Measurements from ENCODE around the gene FMO5.
"Not testable (repeated sequence)": the region's sequence is repeated elsewhere in the genome, so short reads cannot be mapped to it uniquely, and the experiment has no call there.

Gene FMO5

GRCh38 chr1:147204080-147204479 lies 21.1 kb downstream of the FMO5 start:
- DNase-seq, result no peak

GRCh38 chr1:147202576-147202975 lies 22.6 kb downstream of the FMO5 start:
- no peak for DNase-seq

- DNase-seq, result no peak
Observed at GRCh38 chr1:147201786-147202185, 23.4 kb downstream of the FMO5 start.

GRCh38 chr1:147201276-147201675 lies 23.9 kb downstream of the FMO5 start:
- DNase-seq, result no peak

- DNase-seq, result not testable (repeated sequence)
Observed at GRCh38 chr1:147197324-147197723, 27.8 kb downstream of the FMO5 start.

- no peak for DNase-seq
Observed at GRCh38 chr1:147189514-147189913, 35.6 kb downstream of the FMO5 start.

- peak; percentile 45 for DNase-seq
Observed at GRCh38 chr1:147185432-147185831, 39.7 kb downstream of the FMO5 start.

- DNase-seq, result no peak
Observed at GRCh38 chr1:147177611-147178380, 47.3 kb downstream of the FMO5 start.

GRCh38 chr1:147172168-147173016 lies 52.7 kb downstream of the FMO5 start, which contains the start of gene PRKAB2:
Gene PRKAB2, minus strand, starts transcription at chr1:147172470. Its CDS starts 326 bp downstream, at chr1:147172144.
- peak; percentile 94 for DNase-seq

- DNase-seq, result no peak
Observed at GRCh38 chr1:147171399-147172167, 53.6 kb downstream of the FMO5 start.

- DNase-seq, result no peak
Observed at GRCh38 chr1:147169840-147170674, 55.1 kb downstream of the FMO5 start.

GRCh38 chr1:147169171-147169570 lies 56.0 kb downstream of the FMO5 start:
- DNase-seq, result no peak

GRCh38 chr1:147168626-147169058 lies 56.5 kb downstream of the FMO5 start:
- DNase-seq, result peak; percentile 21

- no peak for DNase-seq
Observed at GRCh38 chr1:147167365-147167764, 57.8 kb downstream of the FMO5 start.

GRCh38 chr1:147163019-147163418 lies 62.1 kb downstream of the FMO5 start:
- DNase-seq, result no peak

GRCh38 chr1:147162093-147162492 lies 63.0 kb downstream of the FMO5 start:
- DNase-seq, result no peak

GRCh38 chr1:147157116-147157515 lies 68.0 kb downstream of the FMO5 start:
- not testable (repeated sequence) for DNase-seq

- no peak for DNase-seq
Observed at GRCh38 chr1:147156642-147157041, 68.5 kb downstream of the FMO5 start.

GRCh38 chr1:147152772-147153171 lies 72.4 kb downstream of the FMO5 start:
- no peak for DNase-seq

GRCh38 chr1:147151244-147151643 lies 73.9 kb downstream of the FMO5 start:
- no peak for DNase-seq

GRCh38 chr1:147142886-147143285 lies 82.3 kb downstream of the FMO5 start:
- DNase-seq, result no peak

All from COR-L47 (cell line).